ENCODE data around the gene CA5A.
"Not testable (repeated sequence)": the region's sequence is repeated elsewhere in the genome, so short reads cannot be mapped to it uniquely, and the experiment has no call there.

Gene CA5A

GRCh38 chr16:87936375-87937230, at the start of gene CA5A:
TSS of gene CA5A (minus strand) at chr16:87936529. CDS start at chr16:87936450, 79 bp downstream.
- no peak for DNase-seq (ENCODE audit: low read depth in 2 of 3, low spot score in 2 of 3)

DNA sequence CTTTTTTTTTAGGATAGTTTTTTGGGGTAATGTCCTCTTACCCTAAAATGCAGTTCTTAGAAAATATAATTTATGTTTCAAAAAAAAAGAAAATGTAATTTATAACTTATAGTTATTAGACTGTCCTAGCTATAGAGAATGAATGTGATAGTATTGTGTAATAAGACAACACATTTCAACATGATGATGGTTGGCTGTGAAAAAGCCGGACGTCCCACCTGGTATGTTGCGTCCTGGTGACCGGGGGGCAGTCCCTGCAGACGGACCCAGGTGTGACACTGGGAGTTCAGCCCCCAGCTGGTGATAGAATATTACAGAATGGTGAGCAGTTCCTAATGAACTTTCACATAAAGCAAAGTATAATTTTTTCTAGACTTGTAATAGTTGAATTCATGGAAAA, 49.2 kb upstream of the CA5A start:
- not testable (repeated sequence) for DNase-seq (ENCODE audit: low read depth in 2 of 3, low spot score in 2 of 3)

GRCh38 chr16:87984632-87985267, 48.4 kb upstream of the CA5A start:
- DNase-seq (ENCODE audit: low read depth in 2 of 3, low spot score in 2 of 3), result no peak

GRCh38 chr16:87984180-87984579, 47.9 kb upstream of the CA5A start:
- not testable (repeated sequence) for DNase-seq (ENCODE audit: low read depth in 2 of 3, low spot score in 2 of 3)

DNA sequence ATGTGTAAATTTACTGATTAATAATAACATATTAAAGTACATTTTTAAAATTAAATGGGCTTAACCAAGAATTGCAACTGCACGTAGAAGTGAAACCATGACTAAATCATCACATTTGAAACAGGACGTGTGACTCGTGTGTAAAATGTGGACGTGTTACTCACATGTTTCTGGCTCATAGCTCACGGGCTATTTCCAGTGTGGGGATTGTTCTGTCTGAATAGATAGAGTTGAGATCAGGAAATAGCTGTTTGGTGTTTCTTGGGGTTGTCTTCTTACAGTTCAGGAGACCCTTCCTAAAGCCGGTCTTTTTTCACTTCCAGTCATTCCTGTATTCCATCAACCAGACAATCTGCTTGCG, 47.4 kb upstream of the CA5A start:
- DNase-seq (ENCODE audit: low read depth in 2 of 3, low spot score in 2 of 3), result not testable (repeated sequence)

DNA sequence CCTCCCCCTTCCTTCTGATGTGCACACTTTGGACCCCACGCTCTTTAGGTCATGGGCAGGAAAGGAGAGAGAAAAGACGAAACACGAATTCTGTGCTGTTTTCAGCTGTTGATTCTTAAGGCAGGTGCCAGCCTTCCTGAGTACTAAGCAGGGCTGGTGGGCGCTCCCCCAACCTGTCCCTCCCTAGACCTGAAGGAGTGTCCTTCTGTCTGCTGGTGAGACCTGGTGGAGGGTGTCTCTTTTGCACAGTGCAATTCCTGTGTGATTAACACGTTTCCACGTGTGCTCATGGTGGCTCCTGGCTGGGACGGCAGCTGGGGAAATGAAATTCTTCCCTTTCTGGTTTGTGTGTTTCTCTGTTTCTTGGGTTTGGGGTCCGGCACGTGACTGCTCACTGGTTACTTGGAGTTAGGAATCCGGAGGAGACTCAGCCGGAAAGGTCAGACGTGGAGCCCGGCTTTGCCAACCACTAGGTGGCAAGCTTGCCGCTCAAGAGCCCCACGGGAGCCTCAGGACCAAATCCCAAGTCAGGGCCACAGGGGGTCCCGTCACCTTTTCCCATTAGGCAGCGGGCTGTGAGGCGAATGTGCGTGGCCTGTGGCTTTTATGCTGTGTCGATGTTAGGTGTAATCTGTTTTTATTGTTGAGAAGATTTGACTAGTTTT, 46.9 kb upstream of the CA5A start:
- DNase-seq (ENCODE audit: low read depth in 2 of 3, low spot score in 2 of 3), result not testable (repeated sequence)

DNA sequence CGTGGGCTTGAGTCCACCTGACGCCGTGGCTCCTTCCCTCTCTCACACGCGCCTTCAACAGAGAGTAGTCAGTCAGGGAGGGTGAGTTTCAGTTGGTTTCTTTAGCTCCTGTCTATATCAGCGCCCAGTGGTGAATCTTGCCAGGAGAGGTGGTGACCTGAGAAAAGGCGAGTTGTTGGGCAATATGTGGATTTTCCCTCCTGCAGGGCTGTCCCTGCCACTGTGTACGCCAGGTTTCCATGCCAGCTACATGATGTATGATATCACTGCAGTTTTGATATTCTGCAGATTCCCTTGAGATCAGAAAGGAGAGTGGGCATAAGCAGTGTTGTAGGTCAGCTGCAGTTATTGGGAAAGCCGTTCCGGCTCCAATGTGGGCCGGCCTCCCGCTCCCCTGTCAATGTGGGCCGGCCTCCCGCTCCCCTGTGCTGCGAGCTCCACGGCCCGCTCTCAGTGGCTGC, 46.3 kb upstream of the CA5A start:
- DNase-seq (ENCODE audit: low read depth in 2 of 3, low spot score in 2 of 3), result no peak

DNA sequence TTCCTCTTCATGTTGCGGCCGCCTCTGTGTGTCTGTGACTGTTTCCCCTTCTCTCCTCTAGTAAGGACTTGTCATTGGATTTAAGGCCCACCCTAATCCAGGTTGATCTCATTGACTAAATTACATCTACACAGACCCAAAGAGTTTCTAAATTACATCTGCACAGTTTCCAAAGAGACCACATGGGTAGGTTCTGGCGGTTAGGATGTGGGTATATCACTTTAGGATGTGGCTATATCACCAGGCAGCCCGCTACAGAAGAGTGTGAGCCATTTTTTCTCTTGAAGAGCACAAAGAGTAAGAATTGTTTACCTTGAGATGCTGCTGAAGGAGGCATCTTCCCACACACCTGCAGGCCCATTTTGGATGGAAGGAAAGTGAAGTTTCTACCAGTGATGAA, 45.0 kb upstream of the CA5A start:
- DNase-seq (ENCODE audit: low read depth in 2 of 3, low spot score in 2 of 3), result not testable (repeated sequence)

DNA sequence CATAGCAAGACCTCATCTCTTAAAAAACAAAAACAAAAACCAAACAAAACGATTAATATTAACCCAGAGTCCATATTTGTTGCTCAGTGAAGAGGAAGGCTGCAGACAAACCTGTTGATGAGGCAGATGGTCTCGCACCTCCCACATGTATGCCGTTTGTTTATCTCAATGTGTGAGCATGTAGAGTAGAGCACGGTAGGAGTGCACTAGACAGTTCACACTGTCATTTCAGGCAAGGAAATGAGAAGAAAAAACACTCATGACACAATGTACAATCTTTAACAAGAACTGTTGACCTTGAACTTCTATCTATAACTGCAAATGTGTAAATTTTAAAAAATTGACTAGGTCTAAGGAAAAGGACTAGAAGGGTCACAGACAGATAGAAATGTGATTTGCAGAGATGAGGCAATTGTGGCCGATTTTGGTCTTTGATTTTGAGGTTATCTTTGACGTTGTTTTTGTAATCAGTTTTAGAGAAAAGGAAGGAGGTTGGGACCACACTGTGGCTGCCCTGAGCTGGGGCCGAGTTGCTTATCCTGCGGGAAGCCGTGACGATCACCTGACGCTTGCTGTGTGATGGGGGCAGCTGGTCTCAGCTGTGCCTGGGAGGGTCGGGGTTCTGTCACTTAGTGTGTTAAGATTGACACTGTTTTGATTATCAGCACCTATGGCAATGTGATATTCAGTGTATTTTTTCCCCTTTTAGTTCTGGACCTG, 43.7 kb upstream of the CA5A start:
- DNase-seq (ENCODE audit: low read depth in 2 of 3, low spot score in 2 of 3), result not testable (repeated sequence)

DNA sequence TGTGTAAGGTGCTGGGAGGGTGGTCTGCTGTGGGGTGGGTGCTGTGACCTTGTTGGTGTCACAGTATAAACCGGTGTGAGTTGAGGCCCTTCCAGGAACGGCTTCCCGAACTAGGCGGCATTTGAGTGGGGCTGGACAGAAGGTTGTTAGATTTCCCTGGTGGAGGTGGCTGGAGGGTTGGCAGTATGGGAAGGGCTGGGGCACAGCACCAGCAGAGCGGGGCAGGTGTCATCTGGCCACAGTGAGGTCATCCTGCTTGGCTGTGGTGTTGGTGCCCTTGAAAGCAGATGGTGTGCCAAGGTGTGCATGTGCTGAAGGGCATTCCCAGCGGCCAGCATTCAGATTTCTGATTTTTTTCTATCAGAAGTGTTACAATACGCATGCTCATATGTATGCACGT, 43.0 kb upstream of the CA5A start:
- no peak for DNase-seq (ENCODE audit: low read depth in 2 of 3, low spot score in 2 of 3)

DNA sequence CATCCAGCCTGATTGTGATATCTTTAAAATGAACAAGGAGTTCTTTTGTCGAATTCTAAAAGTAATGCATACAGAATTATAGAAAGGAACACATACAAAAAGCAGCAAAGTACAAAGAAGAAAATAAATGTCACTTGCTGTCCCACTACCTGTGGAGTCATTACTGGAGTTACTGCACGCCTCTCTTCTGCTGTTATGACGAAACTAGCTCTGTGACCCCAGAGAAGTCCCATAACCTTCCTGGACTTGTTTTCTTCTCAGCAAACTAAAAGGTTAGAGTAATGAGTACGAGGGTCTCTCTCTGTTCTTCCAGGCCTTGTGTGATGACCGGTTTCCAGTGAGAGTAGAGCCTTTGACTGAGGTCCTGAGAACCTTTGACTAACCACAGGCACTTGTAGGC, 41.8 kb upstream of the CA5A start:
- DNase-seq (ENCODE audit: low read depth in 2 of 3, low spot score in 2 of 3), result no peak

- DNase-seq (ENCODE audit: low read depth in 2 of 3, low spot score in 2 of 3), result no peak
Measured at GRCh38 chr16:87976665-87977064, 40.3 kb upstream of the CA5A start.

DNA sequence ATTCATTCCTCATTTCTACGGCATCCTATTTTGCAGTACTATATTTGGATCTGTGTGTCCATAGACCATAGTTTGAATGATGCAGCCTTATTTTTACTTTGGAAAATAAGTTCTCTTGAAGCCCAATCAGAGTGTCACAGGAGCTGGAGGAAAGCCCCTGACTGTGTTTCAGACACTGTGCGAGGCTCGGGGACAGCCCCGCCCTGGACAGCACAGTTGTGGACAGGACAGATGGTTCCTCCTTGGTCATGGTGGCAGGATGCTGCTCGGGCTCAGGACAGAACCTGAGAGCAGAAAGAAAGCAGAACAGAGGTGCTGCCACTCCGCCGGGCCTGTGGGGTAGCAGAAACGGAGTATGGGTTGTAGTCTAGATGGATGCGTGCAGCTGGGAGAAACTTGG, 37.8 kb upstream of the CA5A start:
- no peak for DNase-seq (ENCODE audit: low read depth in 2 of 3, low spot score in 2 of 3)

DNA sequence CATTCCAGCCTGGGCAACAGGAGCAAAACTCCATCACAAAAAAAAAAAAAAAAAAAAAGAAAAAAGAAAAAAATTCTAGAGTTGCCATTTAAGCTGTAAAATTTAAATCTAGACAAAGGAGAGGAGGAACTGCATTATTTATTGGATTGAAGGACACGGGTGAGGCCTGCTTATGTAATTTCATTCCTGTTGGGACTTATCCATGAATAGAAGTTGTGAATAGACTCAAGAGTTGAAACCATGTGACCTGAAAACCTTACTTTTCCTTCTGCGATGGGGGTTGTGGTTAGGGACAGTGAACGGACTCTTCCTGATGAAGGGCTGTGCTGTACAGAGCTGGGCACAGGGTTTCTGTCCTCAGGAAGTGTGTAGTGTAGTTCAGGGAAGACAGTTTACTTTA, 37.4 kb upstream of the CA5A start:
- DNase-seq (ENCODE audit: low read depth in 2 of 3, low spot score in 2 of 3), result no peak

- DNase-seq (ENCODE audit: low read depth in 2 of 3, low spot score in 2 of 3), result no peak
Measured at GRCh38 chr16:87971933-87972332, 35.6 kb upstream of the CA5A start.

GRCh38 chr16:87970186-87970585, 33.9 kb upstream of the CA5A start:
- no peak for DNase-seq (ENCODE audit: low read depth in 2 of 3, low spot score in 2 of 3)

- DNase-seq (ENCODE audit: low read depth in 2 of 3, low spot score in 2 of 3), result no peak
Measured at GRCh38 chr16:87968541-87968940, 32.2 kb upstream of the CA5A start.

GRCh38 chr16:87966685-87967185, 30.4 kb upstream of the CA5A start:
- no peak for DNase-seq (ENCODE audit: low read depth in 2 of 3, low spot score in 2 of 3)

- DNase-seq (ENCODE audit: low read depth in 2 of 3, low spot score in 2 of 3), result no peak
Measured at GRCh38 chr16:87966064-87966645, 29.8 kb upstream of the CA5A start.

DNA sequence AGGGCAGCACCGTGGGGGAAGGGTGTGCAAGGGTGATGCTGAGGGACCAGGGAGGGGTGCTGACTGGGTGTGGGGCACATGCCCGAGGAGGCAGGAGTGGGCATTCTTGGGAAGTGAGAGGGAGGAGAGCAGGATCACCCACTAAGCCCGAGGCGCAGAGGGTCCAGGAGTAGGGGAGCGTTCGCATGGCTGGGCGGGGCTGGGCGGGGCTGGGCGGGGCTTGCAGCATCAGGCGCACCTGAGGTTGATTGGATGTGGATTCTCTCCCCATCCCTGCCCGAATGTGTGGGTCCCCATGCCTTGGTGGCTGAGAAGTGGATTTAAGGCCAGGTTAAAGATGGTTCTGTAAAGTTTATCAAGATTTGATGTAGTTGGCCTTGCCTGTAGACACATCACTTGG, 29.1 kb upstream of the CA5A start:
- DNase-seq (ENCODE audit: low read depth in 2 of 3, low spot score in 2 of 3), result no peak

Measured in activated CD8-positive, alpha-beta memory T cell treated with anti-CD3 and anti-CD28 coated beads for 48 hours (primary cell).